Renal pelvis (tissue), 4 donors: Measurements from ENCODE around the gene GNAZ. TPM values are rescaled to one million over a fixed set of nuclear protein-coding genes. Genes with fewer than 3 reads are reported as not detected.

ENCODE experiments used
- DNase-seq: peaks from one replicate; pipeline ENCODE4 v3.0.0-alpha.2; 2013
- polyA plus RNA-seq, 3 donors: library from polyadenylated mRNA; unstranded; fragments of 120-200 nt; gene quantifications; one replicate each; pipeline ENCODE4 v1.2.1, GENCODE V29; 2013; ENCODE audit not compliant: insufficient read length in 3 of 3

Gene GNAZ
- polyA plus RNA-seq, 3 donors: 5.9 to 7.8 (median 6.9) TPM

DNA sequence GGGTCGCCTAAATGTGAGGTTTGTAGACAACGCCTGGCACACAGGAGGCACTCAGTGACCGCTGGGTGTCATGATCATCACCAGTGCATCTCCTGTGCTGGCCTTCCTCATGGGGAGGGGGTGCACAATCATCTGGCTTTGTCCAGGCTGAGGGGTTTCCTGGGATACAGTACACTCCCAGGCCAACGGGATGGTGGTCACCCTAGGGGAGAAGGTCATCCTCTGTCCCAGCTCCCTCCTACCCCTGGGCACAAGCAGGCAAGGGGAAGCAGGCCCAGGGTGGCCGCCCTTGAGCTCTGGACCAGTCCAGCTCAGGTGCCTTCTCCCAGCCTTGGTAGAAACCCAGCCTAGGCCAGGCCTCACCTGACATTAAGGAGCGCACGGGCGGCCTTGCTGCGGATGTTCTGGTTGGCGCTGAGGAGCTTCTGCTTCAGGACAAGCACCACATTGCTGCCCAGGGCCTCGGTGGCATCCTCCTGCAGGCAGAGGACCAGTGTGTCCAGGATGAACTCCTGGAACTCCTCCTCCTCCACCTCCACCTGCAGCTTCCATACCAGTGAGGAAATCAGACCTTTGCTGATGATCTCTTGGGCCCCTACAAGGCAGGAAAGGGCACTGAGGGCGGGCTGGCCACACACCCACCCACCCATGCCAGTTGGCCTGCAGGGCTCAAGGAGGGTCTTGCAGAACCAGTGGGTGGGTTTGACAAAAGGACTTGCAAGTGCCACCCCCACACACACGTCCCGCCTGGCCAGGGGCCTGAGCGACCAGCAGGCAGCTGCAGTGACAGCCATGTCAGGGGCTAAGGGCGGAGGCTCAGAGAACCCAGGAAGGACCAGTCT, 6.6 kb upstream of the GNAZ start:
- DNase-seq: no peak

- DNase-seq: no peak
Observed at GRCh38 chr22:23064381-23065068, 5.8 kb upstream of the GNAZ start.

- no peak for DNase-seq
Observed at GRCh38 chr22:23065069-23065451, 5.3 kb upstream of the GNAZ start.

DNA sequence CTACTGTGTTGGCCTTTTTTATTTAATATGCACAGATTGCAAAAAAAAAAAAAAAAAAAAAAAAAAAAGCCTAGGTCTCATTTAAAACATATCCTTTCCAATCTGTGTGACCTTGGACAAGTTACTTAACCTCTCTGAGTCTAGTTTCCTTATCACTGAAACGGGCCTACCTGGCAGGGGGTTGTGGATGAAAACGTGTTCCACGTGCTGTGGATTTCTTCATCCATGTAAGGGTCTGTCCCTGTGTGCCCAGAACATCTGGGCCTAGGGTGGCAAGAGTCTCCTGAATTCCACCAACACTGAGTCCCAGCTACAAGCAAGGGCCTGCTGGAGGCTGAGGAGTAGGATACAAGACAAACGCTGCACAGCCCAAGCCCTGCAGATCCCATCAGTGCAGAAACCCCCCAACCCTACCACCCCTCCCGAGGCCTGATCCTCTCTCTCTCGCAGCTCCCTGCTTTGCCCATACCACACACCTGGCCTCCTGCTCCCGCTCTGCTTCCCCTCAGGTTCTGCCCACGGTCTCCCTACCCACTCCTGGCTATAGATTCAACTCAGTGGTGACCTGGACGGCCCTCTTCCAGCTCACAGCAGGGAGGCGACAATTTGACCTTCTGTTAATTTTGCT, 4.7 kb upstream of the GNAZ start:
- no peak for DNase-seq

- no peak for DNase-seq
Observed at GRCh38 chr22:23066200-23067022, 3.9 kb upstream of the GNAZ start.

DNA sequence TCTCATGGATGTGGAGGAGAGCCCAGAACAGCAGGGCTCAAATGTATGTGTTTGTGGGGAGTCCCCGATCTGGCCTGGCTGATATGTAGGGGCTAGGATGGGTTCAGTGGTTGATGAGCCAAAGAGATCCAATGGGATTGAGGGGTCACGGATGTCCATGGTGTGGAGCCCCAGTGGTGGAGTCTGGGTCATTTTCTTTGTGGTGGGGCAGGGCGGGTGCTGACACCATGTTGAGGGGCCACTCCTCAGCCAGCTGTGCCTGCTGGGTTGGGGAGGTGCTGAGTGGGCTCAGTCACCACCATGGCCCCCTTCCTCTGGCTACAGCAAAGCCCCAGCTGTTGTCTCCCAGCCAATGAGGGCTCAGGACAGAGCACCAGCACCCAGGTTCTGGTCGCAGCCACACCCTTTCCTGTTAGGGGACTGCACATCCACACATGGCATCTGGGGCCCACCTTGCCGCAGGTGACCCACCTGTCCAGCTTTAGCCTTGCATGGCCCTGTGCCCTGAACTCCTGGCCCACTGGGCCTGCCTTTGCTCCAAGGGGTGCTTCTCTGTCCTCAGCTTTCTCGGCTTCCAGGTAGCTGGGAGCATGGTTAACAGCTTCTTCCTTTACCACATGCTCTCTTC, 3.2 kb upstream of the GNAZ start:
- DNase-seq: no peak

- DNase-seq: no peak
Observed at GRCh38 chr22:23067691-23068090, 2.6 kb upstream of the GNAZ start.

DNA sequence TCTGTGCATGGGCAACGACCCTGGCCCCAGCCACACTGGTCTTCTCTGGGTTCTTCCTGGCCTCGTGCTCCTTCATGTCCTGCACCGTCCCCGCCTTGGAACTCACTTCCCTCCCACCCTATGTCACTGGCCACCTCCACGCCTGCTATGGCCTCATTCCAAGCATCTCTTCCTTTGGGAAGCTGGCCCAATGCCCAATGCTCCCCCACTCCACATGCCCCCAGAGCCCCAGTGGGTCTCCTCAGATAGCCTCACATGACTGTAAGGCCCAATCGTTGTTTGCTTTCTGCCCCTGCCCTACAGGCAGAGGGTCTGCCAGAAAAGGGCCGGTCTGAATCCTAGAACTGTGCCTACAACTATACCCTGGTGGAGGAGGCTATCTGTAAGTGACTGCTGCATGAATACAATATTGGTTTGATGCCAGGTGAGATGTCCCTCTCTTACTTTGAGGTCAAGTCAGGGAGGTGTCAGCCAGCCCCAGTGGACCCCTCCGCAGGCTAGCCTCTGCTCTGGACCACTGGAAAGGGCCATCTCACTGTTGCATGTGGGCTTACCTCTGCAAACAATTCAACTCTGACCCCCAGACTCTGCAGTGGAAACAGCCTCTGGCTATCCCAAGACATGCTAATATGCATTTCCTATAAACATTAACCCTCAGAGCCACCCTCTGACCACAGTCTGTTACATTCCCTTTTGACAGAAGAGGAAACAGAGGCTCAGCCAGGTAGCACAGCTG, 2.1 kb upstream of the GNAZ start:
- no peak for DNase-seq

DNA sequence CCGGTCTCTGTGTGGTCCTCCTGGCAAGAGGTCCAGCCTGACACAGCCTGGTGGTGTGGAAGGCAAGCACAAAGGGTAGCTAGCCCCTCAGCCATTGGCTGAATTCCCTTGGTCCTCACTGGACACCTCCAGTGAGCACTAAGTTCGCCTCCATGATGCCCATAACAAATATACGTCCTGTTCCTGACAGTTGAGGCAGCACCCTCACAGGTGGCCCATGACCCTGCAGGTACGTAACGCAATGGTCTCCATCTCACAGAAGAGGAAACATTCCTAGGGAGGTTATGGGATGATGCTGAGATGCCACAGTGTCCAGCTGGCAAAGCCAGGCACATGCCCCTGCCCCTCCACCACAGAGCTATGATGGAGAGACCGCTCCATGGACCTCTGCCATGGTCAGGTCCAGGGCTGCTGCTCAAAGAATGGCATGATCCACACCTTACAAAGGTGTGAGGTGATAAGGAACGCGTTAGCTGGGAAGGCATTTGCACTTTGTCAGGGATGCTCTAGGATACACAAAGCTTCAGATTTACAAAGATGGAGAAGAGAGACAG, 1.4 kb upstream of the GNAZ start:
- DNase-seq: no peak

DNA sequence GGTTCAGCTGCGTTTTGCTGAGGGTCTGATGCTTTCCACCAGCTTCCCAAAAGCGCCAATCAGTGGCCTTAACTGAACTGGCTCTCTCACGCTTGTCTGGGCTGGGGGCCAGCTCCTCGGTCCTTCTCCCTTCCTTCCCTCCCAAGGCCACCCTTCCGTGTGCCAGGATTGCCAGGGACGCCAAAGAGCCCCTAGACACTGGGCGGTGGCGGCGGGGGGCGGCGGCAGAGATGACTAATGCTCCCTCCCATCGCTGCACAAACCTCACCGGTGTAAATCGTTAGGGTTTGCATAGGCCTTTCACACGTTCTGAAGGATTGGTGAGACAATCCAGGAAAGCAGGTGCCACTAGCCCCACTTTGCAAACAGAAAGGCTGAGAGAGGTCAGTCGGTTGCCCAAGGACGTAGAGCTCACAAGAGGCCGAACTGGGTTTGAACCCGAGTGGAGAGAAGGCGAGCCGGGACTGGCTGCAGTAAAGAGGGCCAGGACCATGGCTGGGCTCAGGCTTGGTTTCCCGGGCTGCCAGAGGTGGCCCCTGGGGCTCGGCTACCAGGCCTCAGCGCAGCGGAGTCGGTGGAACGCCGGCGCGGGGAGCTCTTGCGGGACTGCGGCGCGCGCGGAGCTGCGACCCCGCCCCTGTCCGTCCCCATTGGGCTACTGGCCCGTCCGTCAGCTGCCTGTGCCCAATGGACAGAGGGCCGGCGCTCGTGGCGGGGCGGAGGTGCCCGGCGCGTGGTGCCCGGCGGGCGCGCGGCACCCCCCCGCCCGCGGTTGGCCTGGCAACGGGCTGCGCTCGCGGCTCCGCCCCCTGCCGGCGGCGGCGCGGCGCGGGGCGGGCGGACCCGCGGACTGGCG, 589 bp upstream of the GNAZ start:
- peak; percentile 86 for DNase-seq

- no peak for DNase-seq
Observed at GRCh38 chr22:23071230-23072076, 1.1 kb downstream of the GNAZ start.

- DNase-seq: no peak
Observed at GRCh38 chr22:23072077-23072910, 2.0 kb downstream of the GNAZ start.

- DNase-seq: no peak
Observed at GRCh38 chr22:23072911-23073491, 2.7 kb downstream of the GNAZ start.

- no peak for DNase-seq
Observed at GRCh38 chr22:23073526-23074229, 3.4 kb downstream of the GNAZ start.

DNA sequence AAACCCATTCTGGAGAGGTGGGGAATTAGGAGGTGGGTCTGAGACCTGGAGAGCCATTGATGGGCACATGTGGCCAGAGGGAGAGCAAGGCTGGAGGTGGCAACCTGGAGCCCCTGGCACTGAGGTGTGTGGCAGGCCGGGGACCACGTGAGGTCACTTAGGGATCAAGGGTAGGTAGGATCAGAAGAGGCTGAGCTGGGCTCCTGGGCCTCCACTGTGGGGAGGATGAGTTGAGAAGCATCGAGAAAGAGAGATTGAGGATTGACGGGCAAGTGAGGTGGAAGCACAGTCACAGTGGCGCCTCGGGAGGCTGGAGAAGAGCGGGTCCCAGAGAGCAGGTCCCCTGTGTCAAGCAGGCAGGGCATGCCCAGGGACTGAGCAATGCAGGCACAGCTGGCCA, 4.1 kb downstream of the GNAZ start:
- DNase-seq: no peak

DNA sequence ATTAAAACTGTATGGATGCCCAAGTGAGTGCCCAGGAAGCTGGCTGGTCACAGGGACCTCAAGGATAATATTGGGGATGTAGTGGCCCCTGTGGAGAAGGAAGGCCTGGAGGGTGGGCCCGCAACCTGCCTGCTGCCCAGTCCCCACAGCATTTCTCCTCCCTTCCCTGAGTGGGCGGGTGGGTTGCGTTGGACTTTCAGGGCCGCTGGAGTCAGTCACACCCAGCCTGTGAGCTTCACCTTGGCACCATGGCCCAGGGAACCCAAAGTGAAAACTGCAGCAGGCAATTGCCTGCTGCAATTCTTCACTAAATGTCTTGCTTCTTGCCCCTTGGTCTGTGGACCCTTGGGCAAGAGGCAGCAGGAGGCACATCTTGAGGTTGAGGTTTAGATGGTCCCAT, 4.7 kb downstream of the GNAZ start:
- no peak for DNase-seq
